ENCODE data around the gene TMEM19. TPM values are rescaled to one million over a fixed set of nuclear protein-coding genes. Genes with fewer than 3 reads are reported as not detected.

The TMEM19 gene
- total RNA-seq, 1 experiment from 2014 or later, result 29.6 TPM

- no peak overlapping the region for H3K4me3 Mint-ChIP-seq (ENCODE audit: low read depth, unreplicated experiment)
- no peak for DNase-seq
- intact Hi-C loops (cut with micrococcal nuclease; ENCODE audit: unreplicated experiment), result no loop called here
These were observed 45.1 kb downstream of the TMEM19 start for GRCh38 chr12:71730936-71731335.

GRCh38 chr12:71731439-71732356, 45.8 kb downstream of the TMEM19 start:
- TF ChIP-seq CTCF (IDR thresholded peaks at IDR 0.05; ENCODE audit: unreplicated experiment), result no peak
- Mint-ChIP-seq H3K27ac (ENCODE audit: unreplicated experiment) (no peak overlapping the region), H3K27me3 (ENCODE audit: unreplicated experiment) (no peaks in the 10 kb centered on the region), H3K4me1 (ENCODE audit: low read depth, unreplicated experiment) (peaks cover 11% of the 10 kb centered on the region), H3K36me3 (ENCODE audit: insufficient read depth, unreplicated experiment) (no peaks in the 10 kb centered on the region), H3K9me3 (ENCODE audit: low read depth, unreplicated experiment) (no peaks in the 10 kb centered on the region), H3K4me3 (ENCODE audit: low read depth, unreplicated experiment) (peak overlapping the region; percentile 53)
- CTCF ChIA-PET, result interaction anchor here (0.6 to 1.5 kb wide), 4 partner anchors 15 to 46 kb away, joined by 3 to 8 read pairs (median 4); partner anchors contain the start of gene TMEM19
- DNase-seq, result peak; percentile 46
- intact Hi-C loops (cut with micrococcal nuclease; ENCODE audit: unreplicated experiment), result no loop called here
- no TSS peak for BruUV-seq (replicated peaks)

More at GRCh38 chr12:71730936-71731335, 45.1 kb downstream of the TMEM19 start:
- H3K4me1 Mint-ChIP-seq (ENCODE audit: low read depth, unreplicated experiment), result peaks cover 11% of the 10 kb centered on the region
- H3K36me3 Mint-ChIP-seq (ENCODE audit: insufficient read depth, unreplicated experiment), result no peaks in the 10 kb centered on the region
- no peak for TF ChIP-seq CTCF (IDR thresholded peaks at IDR 0.05; ENCODE audit: unreplicated experiment)
- CTCF ChIA-PET, result interaction anchor here (0.8 kb wide), 1 partner anchor 27 kb away, joined by 3 read pairs; no protein-coding TSS in a partner anchor
- H3K27ac Mint-ChIP-seq (ENCODE audit: unreplicated experiment), result no peak overlapping the region
- BruUV-seq (replicated peaks), result no TSS peak
- no peaks in the 10 kb centered on the region for H3K27me3 Mint-ChIP-seq (ENCODE audit: unreplicated experiment)
- no peaks in the 10 kb centered on the region for H3K9me3 Mint-ChIP-seq (ENCODE audit: low read depth, unreplicated experiment)

GRCh38 chr12:71732357-71732712, 46.5 kb downstream of the TMEM19 start:
- BruUV-seq (replicated peaks), result no TSS peak
- DNase-seq, result no peak
- intact Hi-C loops (cut with micrococcal nuclease; ENCODE audit: unreplicated experiment), result no loop called here
- Mint-ChIP-seq H3K9me3 (ENCODE audit: low read depth, unreplicated experiment) (no peaks in the 10 kb centered on the region), H3K4me3 (ENCODE audit: low read depth, unreplicated experiment) (peak overlapping the region; percentile 53), H3K27me3 (ENCODE audit: unreplicated experiment) (no peaks in the 10 kb centered on the region), H3K27ac (ENCODE audit: unreplicated experiment) (no peak overlapping the region), H3K4me1 (ENCODE audit: low read depth, unreplicated experiment) (peaks cover 11% of the 10 kb centered on the region), H3K36me3 (ENCODE audit: insufficient read depth, unreplicated experiment) (no peaks in the 10 kb centered on the region)
- TF ChIP-seq CTCF (IDR thresholded peaks at IDR 0.05; ENCODE audit: unreplicated experiment), result no peak
- CTCF ChIA-PET, result interaction anchor here (0.6 to 1.5 kb wide), 3 partner anchors 15 to 47 kb away, joined by 3 to 8 read pairs (median 4); partner anchors contain the start of gene TMEM19

GRCh38 chr12:71737197-71737596, 51.3 kb downstream of the TMEM19 start:
- intact Hi-C loops (cut with micrococcal nuclease; ENCODE audit: unreplicated experiment), result no loop called here
- CTCF ChIA-PET, result interaction anchor here (0.6 to 1.3 kb wide), 2 partner anchors 50 to 193 kb away, joined by 3 to 4 read pairs; no protein-coding TSS in a partner anchor

More at GRCh38 chr12:71737197-71737596, 51.3 kb downstream of the TMEM19 start:
- no peak overlapping the region for H3K27ac Mint-ChIP-seq (ENCODE audit: unreplicated experiment)
- TF ChIP-seq CTCF (IDR thresholded peaks at IDR 0.05; ENCODE audit: unreplicated experiment), result no peak
- no peak overlapping the region for H3K4me3 Mint-ChIP-seq (ENCODE audit: low read depth, unreplicated experiment)
- H3K9me3 Mint-ChIP-seq (ENCODE audit: low read depth, unreplicated experiment), result no peaks in the 10 kb centered on the region
- H3K27me3 Mint-ChIP-seq (ENCODE audit: unreplicated experiment), result no peaks in the 10 kb centered on the region
- DNase-seq, result no peak
- BruUV-seq (replicated peaks), result no TSS peak
- no peaks in the 10 kb centered on the region for H3K36me3 Mint-ChIP-seq (ENCODE audit: insufficient read depth, unreplicated experiment)
- no peaks in the 10 kb centered on the region for H3K4me1 Mint-ChIP-seq (ENCODE audit: low read depth, unreplicated experiment)

All from Calu3 (cell line).